ENCODE measurements around the gene MAP2K3. TPM values are rescaled to one million over a fixed set of nuclear protein-coding genes. Genes with fewer than 3 reads are reported as not detected.
"Not testable (repeated sequence)": the region's sequence is repeated elsewhere in the genome, so short reads cannot be mapped to it uniquely, and the experiment has no call there.

The MAP2K3 gene
- total RNA-seq, 1 experiment from 2014 or later: 42.1 TPM

DNA sequence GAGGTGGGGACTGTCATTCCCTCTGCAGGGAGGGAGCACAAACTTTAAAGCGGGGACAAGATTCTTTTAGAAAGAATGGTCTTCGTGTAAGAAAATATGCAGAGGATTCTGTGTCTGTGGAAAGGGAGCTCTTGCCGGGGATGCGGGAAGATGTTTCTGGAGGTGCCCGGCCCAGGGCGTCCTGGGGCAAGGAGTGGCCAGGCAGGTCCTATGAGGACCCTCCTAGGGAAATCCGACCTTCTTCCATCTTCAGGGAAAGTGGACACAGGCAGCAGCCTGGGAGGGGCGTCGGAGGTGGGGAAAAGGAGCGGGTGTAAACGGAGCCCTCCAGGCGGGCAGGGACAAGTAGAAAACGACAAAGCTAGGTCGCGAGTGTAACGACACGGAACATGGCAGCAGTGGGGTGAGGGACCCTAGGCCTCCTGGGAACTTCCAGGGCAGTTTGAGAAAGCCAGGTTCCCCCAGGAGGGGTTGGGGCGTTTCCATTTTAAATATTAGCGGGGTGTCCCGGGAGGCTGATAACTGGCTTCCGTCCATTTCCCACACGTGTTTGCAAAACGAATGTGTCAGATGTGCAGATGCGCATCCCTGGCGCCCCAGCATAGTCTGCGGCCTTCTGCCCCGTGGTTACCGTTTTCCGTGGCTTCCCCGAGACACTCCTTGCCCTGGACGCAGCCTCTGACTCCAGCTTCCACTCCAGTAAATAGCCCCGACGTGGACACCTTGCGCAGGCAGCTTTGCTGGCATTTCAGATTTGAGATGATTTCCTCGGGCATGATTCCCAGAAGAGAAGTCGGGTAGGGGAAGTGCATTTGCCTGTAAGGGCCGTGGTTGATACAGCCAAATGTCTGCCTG lies 39.0 kb downstream of the MAP2K3 start:
- not testable (repeated sequence) for DNase-seq, H3K9me3 ChIP-seq, H3K36me3 ChIP-seq, H3K27me3 ChIP-seq
- H3K4me3 ChIP-seq: peak overlapping the region; percentile 53

DNA sequence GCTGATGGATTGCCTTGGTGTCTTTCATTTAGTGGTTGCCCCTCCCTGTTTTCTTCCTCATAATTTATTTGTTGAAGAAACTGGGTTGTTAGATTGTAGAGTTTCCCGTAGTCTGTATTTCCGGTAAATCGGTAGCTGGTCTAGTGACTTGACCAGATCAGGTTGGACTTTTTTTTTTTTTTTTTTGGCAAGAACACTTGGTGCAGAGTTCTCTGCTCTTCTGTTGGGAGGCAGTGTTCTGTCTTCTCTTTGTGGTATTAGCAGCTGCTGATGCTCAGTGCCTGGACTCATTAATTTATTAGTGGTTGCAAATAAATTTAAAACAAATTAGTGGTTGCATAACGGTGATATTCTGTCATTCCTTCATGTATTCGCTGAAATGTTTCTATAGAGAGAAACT lies 40.2 kb downstream of the MAP2K3 start:
- not testable (repeated sequence) for H3K9me3 ChIP-seq, H3K27me3 ChIP-seq, DNase-seq, H3K36me3 ChIP-seq, H3K4me3 ChIP-seq

- not testable (repeated sequence) for H3K36me3 ChIP-seq, H3K4me3 ChIP-seq, DNase-seq, H3K27me3 ChIP-seq, H3K9me3 ChIP-seq
These were observed 43.4 kb downstream of the MAP2K3 start for GRCh38 chr17:21327921-21328320.

DNA sequence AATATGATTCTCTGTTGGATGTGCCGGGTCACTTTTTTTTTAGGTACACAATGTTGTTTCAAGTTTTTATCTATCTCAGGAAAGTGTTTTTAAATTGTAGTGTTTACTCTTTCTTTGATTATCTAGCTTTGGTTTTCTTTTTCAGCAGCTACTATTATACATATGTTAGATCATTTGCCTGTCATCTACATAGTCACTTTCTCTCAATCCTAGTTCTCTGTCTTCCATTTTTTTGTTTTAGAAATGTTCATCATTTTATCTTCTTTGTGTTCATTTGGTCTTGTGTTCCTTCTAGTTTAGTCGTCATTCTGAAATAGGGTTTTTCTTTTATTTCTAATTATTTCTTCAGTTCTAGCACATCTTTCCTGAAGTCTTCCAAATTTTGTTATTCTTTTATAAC lies 44.3 kb downstream of the MAP2K3 start:
- not testable (repeated sequence) for H3K4me3 ChIP-seq, H3K27me3 ChIP-seq, H3K9me3 ChIP-seq, H3K36me3 ChIP-seq, DNase-seq

GRCh38 chr17:21330436-21331160 lies 46.1 kb downstream of the MAP2K3 start:
- DNase-seq: no peak
- no peaks in the 10 kb centered on the region for H3K9me3 ChIP-seq
- H3K4me3 ChIP-seq: no peak overlapping the region
- H3K36me3 ChIP-seq: no peaks in the 10 kb centered on the region
- no peaks in the 10 kb centered on the region for H3K27me3 ChIP-seq

DNA sequence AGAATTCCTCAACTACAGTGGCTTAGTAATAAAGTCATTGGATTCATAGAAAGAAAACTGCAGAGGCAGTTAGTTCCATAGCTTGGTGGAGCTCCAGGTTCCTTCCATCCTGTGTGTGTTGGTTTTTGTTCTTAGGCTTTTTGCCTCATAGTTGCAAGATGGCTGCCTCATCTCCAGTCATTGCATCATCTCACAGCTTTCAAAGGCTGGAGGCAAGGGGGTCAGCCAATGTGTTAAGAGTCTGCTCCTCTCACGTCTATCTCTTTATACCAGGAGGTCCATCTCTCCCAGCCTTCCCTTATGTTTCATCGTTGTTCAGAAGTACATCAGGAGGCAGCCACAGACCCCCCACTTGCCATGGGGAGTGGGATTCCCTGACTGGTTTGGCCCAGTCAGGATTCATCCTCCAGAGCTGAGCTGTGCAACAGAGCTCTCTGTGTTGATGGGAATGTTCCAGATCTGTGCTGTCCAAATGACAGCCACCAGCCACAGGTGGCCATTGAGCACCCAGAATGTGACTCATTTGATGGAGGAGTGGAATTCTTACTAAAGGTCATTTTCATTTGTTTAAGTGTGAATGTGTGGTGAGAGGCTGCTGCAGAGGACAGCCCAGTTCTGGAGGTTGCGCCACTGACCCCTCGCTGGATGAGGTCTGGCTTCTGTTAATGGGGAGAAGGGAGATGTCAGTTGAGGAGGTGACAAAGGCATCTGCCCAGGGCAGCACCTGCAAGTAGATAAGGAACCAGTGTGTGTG lies 52.2 kb downstream of the MAP2K3 start:
- H3K36me3 ChIP-seq, H3K9me3 ChIP-seq, H3K4me3 ChIP-seq, DNase-seq, H3K27me3 ChIP-seq: not testable (repeated sequence)

DNA sequence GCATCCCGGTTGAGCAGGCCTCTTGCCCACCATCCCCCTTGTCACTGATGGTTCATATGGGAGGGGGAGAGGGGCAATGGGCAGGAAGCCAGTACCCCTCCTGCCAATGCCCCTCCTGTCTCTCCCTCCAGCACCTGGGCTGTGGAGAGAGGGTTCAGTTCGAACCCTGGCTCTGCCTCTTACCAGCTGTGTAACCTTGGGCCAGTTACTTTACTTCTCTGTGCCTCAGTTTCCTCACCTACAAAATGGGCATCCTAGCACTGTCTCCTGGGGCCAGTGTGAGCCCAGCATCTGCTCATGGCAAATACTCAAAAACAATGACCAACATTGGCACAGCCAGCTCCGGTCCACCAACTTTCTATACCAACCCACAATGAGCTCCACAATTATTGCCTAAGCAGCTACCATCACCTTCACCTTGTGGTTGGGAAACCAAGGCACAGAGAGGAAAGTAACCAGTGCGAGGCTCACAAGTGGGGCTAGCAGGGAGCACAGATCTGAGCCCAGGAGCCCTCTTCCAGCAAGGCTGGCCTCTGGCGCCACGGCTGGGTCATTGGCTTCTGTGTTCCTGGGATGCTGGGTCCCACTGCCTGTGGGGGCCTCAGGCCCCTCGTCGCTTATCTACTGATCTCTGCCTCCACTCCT lies 53.6 kb downstream of the MAP2K3 start:
- DNase-seq, H3K27me3 ChIP-seq, H3K4me3 ChIP-seq, H3K9me3 ChIP-seq, H3K36me3 ChIP-seq: not testable (repeated sequence)

DNA sequence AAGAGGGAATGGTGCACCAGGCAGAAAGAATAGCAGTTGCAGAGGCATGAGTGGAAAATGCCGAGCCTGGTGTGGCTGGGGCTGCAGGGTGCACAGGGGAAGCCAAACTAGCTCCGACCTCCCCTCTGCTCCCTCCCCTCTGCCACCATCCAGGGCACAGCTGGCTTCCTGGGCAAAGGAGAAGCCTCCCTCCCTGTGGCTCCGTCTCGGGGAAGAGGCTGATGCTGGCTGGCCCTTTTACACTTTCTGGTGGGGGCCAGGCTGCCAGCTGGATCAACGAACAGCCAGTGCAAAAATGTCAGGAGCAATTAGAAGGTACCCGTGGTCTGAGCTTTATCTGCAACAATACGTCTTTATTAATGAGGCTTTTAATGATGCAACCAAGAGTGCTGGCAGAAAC lies 54.5 kb downstream of the MAP2K3 start:
- DNase-seq: no peak
- Histone ChIP-seq H3K9me3 (no peaks in the 10 kb centered on the region), H3K36me3 (no peaks in the 10 kb centered on the region), H3K4me3 (no peak overlapping the region), H3K27me3 (no peaks in the 10 kb centered on the region)

GRCh38 chr17:21339571-21339970 lies 55.1 kb downstream of the MAP2K3 start:
- not testable (repeated sequence) for H3K36me3 ChIP-seq, DNase-seq, H3K4me3 ChIP-seq, H3K27me3 ChIP-seq, H3K9me3 ChIP-seq

- H3K27me3 ChIP-seq, DNase-seq, H3K9me3 ChIP-seq, H3K4me3 ChIP-seq, H3K36me3 ChIP-seq: not testable (repeated sequence)
These were observed 55.9 kb downstream of the MAP2K3 start for GRCh38 chr17:21340407-21340806.

- not testable (repeated sequence) for H3K4me3 ChIP-seq, DNase-seq, H3K27me3 ChIP-seq, H3K9me3 ChIP-seq, H3K36me3 ChIP-seq
These were observed 56.8 kb downstream of the MAP2K3 start for GRCh38 chr17:21341279-21341678.

GRCh38 chr17:21341925-21342540 lies 57.5 kb downstream of the MAP2K3 start:
- not testable (repeated sequence) for H3K27me3 ChIP-seq

GRCh38 chr17:21343061-21343949 lies 58.8 kb downstream of the MAP2K3 start:
- DNase-seq, H3K4me3 ChIP-seq, H3K36me3 ChIP-seq, H3K9me3 ChIP-seq, H3K27me3 ChIP-seq: not testable (repeated sequence)

More at GRCh38 chr17:21341925-21342540, 57.5 kb downstream of the MAP2K3 start:
- not testable (repeated sequence) for H3K36me3 ChIP-seq, H3K4me3 ChIP-seq, DNase-seq, H3K9me3 ChIP-seq

GRCh38 chr17:21344801-21345200 lies 60.3 kb downstream of the MAP2K3 start:
- H3K27me3 ChIP-seq, H3K36me3 ChIP-seq: not testable (repeated sequence)

GRCh38 chr17:21345236-21345635 lies 60.7 kb downstream of the MAP2K3 start:
- H3K27me3 ChIP-seq: no peaks in the 10 kb centered on the region
- no peak overlapping the region for H3K4me3 ChIP-seq
- DNase-seq: no peak
- no peaks in the 10 kb centered on the region for H3K36me3 ChIP-seq
- H3K9me3 ChIP-seq: no peaks in the 10 kb centered on the region

More at GRCh38 chr17:21344801-21345200, 60.3 kb downstream of the MAP2K3 start:
- not testable (repeated sequence) for DNase-seq, H3K9me3 ChIP-seq, H3K4me3 ChIP-seq

- not testable (repeated sequence) for H3K4me3 ChIP-seq, DNase-seq, H3K9me3 ChIP-seq, H3K27me3 ChIP-seq, H3K36me3 ChIP-seq
These were observed 61.6 kb downstream of the MAP2K3 start for GRCh38 chr17:21346107-21346506.
